NCI-H748 treated with DMSO at 0.1 percent for 48 hours (cell line): ENCODE results near the gene ITIH2.
"Not testable (repeated sequence)": the region's sequence is repeated elsewhere in the genome, so short reads cannot be mapped to it uniquely, and the experiment has no call there.

Source experiments
- DNase-seq: peaks from one replicate; lab custom pipeline; 2025; lab: John Stamatoyannopoulos, UW

Gene ITIH2

DNA sequence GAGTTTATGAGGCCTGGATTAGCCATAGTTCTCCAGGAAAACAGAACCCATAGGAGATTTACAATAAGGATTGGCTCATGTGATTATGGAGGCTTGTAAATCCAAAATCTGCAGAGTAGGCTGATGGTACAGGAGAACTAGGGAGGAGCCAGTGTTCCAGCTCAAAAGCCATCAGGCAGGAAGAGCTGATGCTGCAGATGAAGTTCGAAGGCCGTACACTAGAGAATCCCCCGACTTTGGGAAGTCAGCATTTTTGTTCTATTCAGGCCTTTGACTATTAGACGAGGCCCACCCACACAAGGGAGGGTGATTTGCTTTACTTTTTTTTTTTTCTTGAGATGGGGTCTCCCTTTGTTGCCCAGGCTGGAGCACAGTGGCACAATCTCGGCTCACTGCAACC is 47.1 kb downstream of the ITIH2 start:
- DNase-seq, result no peak

DNA sequence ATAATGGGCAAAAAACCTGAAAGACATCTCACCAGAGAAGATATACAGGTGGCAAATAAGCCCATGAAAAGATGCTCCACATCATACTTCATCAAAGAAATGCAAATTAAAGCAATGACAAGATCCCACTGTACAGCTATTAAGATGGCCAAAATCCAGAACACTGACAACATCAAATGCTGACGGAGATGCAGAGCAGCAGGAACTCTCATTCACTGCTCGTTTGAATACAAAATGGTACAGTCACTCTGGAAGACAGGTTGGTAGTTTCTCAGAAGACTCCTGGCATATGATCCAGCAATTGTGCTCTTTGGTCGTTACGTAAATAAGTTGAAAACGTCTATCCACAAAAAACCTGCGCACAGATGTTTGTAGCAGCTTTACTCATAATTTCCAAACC is 49.1 kb downstream of the ITIH2 start:
- DNase-seq, result no peak

DNA sequence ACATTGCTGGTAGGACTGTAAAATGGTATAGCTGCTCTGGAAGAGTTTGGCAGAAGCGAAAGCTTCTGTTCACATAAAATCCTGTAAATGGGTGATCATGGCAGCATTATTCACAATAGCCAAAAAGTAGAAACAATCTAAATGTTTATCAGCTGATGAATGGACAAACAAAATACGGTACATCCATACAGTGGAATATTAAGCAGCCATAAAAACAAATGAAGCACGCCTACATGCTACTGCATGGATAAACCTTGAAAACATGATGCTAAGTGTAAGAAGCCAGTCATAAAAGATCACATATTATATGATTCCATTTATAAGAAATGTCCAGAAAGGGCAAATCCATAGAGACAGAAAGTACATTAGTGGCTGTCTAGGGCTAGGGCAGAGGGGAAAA is 52.0 kb downstream of the ITIH2 start:
- no peak for DNase-seq

DNA sequence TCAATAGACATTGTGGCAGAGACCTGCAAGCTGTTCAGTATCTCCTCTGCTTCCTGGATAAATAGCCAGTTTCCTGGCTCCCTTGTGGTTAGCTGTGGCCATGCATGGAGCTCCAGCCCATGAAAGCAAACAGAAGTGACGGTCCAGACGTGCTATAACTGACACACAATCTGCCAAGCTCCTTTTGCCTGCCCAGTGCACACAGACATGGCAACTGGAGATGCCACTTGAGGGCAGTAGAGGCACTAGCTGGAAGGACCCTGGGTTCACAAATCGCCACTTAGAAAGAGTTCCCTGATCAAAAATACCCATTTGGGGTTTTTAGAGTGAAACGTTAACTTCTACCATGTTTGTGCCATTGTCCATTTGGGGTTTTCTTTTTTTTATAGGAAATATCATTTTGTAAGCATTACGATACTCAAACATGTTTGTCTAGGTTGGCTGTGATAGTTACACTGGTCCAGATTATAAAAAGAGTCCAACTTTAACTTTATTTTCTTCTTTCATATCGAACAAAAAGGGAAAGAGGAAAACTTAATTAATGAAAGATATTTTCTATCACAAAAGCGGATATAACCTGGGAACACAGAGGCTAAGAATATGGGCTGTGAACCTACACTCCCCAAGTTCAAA is 53.4 kb downstream of the ITIH2 start:
- no peak for DNase-seq

DNA sequence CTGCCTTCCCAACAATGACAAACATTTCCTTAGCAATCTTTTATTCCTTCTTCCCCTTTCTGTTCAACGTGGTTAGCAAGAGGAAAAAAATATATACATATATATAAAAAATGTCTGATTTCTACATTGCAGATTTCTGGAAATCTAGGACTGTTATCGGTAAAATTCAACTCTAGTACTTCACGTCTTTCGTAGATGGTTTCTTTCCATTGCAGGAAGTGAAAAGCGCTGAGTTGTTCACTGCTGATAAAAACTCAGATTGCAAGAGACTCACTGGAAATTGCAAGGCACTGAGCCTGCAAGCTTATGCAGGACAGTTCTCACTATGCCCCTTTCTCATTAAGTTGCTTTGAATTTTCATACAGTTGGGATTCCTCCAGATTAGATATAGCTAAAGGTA is 60.8 kb downstream of the ITIH2 start:
- DNase-seq, result no peak

DNA sequence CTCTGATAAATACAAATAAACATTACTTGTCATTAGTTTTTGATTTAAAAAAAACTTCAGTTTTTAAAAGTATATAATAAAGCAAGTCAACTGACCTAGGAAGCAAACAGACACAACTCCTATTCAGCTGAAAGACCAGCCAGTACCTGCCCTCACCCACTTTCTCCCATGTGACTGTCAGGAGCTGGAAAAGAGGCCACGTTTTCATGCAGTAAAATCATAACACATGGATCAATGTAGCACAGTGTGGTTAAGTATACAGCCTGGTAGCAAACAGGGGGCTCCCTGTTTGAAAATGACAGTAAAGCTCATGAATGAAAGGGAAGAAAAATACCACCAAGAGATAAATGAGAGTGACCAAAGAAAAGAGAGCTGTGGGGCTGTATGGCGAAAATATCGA is 63.1 kb downstream of the ITIH2 start:
- DNase-seq, result no peak

DNA sequence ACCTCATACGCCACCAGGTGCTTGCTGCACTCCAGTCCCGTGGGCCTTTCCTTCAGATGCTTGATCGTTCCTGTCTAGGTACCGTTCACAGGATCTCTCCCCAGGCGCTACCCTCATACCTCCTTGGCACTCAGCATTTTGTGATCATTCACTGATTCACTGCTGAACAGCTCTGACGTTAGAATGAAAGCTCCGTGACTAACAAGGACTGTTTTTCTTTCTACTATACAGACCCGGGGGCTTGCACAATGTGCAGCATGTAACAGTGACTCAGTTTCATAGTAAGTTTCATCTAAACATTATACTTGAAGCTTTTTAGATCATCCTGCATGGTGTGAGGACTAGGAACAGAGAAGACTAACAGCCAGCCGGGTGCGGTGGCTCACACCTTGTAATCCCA is 64.1 kb downstream of the ITIH2 start:
- DNase-seq, result no peak

DNA sequence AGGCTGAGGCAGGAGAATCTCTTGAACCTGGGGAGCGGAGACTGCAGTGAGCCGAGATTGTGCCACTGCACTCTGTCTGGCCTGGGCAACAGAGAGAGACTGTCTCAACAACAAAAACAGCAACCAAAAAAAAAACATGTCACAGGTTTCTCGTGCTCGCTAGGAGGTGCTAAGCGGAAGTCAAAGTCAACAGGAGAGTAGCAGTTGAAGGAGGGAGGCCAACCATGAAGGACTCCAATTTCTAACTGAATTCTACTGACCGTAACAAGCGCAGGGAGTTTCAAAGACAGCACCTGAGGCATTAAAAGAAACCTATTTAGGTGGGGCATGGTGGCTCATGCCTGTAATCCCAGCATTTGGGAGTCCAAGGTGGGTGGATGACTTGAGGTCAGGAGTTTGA is 65.3 kb downstream of the ITIH2 start:
- no peak for DNase-seq

DNA sequence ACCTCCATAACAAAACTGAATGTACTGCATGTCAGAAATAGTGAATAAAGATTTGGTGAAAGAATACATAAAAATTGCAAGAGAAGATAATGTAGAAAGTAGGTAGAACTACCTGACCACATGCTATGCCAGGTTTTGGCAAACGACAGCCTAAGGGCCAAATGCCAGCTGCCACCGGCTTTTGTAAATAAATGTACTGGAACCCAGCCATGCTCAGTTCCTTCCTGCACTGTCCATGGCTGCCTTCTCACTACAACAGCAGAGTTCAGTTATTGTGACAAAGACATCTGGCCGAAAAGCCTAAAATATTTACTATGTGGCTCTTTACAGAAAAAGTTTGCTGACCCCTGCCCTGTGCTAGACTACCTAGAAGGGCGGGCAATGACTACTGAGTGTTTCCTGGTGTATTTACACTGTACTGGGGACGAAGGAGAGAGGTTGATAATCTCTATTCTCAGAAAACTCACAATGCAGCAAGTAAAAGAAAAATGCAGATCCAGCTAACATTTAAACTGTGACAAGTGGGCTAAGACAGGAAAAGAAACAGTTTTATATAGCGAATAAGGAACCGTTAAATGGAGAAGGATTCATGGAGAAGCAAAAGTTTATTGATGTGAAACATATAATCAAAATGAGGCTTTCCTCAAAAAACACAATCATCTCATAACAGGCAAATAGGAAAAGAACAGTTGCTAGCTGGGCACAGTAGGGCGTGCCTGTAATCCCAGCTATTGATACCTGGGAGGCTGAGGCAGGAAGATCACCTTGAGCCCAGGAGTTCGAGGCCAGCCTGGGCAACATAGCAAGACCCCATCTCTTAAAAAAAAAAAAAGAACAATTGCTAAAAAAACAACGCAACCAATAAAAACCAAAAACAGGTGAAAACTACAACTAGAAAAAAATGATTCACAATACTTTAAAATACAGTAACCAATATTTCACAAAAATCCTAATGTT is 71.0 kb downstream of the ITIH2 start:
- no peak for DNase-seq

DNA sequence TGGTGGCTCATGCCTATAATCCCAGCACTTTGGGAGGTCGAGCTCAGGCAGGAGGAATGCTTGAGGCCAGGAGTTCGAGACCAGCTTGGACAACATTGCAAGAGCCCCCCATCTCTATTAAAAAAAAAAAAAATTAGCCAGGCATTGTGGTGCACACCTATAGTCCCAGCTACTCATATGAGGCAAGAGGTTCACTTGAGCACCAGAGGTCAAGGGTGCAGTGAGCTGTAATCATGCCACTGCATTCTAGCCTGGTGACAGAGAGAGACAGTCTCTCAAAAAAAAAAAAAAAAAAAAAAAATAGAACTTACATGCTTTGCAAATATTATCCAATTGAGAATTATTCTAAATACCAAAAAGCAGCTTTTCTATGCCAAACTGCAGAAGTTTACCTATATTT is 73.7 kb downstream of the ITIH2 start:
- no peak for DNase-seq

DNA sequence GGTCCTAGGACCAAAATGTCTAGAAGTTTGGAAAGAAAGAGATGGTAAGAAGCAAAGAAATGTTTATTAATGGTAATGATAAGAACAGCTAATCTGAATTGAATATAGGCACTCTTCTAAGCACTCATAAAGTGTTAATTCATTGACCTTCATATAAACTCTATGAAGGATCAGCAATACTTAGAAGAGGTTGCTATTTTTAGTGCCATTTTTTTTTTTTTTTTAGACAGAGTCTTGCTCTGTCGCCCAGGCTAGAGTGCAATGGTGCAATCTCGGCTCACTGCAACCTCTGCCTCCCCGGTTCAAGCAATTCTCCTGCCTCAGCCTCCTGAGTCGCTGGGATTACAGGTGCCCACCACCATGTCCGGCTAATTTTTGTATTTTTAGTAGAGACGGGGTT is 79.1 kb downstream of the ITIH2 start:
- DNase-seq, result not testable (repeated sequence)

DNA sequence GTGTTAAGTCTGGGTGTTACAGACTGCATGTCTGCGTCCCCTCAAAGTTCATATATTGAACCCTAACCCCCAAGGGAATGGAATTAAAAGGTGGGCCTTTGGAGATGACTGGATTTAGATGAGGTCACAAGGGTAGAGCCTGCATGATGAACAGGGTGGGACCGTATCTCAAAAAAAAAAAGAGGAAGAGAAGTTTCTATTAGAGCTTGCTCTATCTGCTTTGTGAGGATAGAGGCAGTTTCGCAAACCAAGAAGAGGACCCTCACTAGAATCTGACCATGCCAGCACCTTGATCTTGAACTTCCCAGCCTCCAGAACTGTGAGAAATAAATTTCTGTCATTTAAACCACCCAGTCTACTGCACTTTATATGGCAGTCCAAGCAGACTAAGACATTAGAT is 83.3 kb downstream of the ITIH2 start:
- no peak for DNase-seq

DNA sequence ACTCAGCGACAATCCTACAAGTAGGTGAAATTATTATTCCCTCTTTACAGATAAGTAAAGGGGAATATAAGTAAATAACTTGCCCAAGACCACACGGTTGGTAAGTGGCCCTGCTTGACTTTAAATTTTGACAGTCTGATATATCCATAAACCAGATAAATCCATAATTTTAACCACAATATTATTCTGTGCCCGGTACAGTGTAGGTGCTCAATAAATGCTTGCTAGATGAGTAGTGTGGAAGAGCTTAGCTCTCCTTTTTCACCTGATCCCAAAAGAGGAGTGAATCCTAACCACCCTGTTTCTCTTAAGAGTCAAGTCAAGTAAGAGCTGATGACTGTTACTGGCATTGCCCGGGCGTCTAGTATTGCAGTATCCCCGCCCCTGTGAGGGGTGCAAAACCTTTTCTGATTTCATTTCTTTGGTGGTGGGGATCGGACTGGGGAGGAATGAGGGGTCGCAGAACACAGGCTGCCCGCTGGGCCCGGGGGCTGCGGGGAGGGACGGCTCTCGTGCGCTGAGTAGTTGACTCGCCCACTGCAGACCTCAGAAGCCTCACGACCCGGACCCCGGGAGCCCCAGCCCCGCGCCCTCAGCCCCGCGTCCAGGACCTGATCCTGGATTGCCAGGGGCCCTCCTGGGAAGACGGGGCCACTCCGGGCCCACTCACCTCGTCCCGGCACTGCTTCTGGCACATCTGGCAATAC is 84.2 kb downstream of the ITIH2 start:
- no peak for DNase-seq

DNA sequence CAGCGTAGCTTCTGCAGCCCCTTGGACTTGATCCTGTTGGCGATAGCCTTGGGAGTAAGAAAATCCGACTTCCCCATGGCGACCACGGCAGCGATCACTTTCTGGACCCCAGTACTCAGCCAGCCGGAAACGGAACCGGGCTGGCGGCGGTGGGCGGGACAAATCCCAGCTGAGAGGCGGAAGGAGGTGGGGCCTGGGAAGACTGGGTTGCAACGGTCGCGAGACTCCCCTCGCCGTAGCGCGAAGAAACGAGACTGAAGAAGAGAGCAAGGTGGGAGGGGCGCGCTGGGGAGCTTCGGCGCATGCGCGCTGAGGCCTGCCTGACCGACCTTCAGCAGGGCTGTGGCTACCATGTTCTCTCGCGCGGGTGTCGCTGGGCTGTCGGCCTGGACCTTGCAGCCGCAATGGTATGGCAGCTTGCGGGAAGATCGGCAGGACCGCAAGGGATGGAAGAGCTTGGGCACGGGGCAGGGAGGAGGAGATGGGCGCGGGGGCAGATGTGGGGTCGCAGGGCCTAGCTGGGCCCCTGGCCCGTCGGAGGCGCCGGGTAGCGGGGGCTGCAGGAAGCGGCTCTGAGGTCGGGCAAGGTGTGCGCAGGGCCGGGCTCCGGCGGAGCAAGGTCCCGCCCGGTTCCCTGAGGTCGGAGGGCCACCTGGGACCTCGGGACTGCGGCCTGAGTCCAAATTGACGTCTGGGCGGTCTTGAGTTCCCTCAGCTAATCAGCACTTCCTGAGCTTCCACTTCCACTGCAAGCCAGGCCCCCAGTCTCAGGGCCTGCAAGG is 84.9 kb downstream of the ITIH2 start, which contains the start of the genes ATP5F1C and KIN:
Gene ATP5F1C, plus strand, starts transcription at position 321 of the 782 bp plus-strand sequence. Its CDS starts 31 bp downstream, at position 352.
Gene KIN, minus strand, starts transcription at position 137 of the 782 bp plus-strand sequence. Its CDS starts 60 bp downstream, at position 77.
- peak; percentile 80 for DNase-seq

DNA sequence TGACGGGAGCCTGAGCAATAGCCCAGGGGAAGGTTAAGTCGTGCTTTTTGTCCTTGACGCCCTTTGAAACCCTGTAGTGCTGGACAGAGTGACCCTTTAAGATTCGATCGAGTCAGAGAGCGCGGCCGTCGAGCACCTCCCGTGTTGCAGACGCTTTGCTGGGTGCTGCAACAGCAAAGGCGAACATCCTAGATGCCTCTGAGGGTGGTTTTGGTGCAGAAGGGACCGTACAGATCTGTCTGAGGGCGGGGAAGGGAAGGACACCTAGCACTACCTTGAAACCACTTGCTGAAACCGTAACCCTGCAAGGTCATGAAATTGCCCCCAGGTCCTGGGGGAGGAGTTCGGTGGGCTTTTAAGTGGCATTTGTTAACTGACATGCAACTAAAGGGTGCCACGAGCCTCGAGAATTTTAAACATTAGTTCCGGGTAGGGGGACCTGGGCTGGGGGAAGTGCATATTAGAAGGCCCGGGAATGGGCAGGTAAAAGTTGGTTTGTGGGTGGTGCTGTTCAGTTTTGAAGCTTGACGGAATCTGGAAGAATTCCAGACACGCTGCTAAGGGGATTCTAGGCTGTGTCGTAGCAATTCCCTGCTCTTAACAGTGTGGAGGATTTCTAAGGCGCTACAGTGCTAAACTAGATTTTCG is 85.6 kb downstream of the ITIH2 start:
- no peak for DNase-seq

DNA sequence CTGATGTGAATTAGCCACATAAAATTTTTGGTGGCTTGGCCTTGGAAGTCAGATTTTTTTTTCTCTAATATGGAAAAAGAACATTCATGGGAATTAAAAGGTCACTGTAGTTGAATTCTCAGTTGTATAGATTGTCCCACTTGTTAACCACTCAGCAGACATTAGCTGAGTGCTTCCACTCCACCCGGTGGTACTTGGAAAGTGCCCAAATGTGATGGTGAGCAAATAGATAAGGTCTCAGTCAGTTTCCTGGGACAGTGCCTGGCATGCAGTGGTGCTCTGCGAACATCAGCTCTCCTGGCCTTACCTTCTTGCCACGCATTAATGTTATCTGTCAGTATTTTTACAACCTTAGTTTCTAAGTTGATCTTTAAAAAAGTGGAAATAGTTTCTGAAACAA is 86.3 kb downstream of the ITIH2 start:
- DNase-seq, result no peak

DNA sequence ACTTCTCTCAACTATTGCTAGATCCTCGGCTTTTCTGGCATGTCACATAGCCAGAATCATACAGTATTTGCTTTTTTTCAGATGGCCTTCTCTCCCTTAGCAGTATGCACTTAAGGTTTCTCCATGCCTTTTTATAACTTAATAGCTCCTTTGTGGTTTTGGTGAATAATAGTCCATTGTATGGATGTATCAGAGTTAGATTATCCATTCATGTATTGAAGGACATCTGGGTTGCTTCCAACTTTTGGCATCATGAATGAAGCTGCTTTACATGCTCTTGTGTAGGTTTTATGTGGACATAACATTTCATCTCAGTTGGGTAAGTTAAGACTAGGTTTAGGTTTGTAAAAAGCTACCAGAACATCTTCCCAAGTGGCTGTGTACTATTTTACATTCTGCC is 89.4 kb downstream of the ITIH2 start:
- no peak for DNase-seq

DNA sequence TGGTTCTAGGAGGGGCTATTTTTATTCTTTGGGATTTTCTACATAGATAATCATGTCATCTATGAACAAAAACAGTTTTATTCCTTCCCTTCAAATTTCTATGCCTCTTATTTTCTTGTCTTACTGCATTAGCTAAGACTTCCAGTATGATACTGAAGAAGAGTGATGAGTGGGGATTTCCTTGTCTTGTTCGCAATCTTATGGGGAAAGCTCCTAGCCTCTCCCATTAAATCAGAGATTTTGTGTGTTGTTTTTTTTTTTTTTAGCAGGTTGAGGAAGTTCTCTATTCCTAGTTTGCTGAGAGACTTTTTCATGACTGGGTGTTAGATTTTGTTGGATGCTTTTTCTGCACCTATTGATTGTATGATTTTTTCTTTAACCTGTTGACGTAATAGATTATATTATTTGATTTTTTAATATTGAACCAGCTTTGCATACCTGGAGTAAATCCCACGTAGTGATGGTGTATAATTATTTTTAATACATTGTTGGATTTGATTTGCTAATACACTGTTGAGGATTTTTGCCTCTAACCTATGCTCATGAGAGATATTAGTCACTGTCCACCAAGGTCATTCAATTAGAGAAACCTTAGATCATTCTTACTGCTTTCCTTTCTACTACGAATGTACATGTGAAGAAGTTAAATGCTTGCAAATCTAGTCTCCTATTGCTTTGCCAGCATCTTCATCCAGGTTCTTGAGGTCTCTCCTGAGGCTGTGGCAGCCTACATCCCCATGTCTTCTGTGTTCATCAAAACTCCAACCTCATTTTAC is 91.3 kb downstream of the ITIH2 start:
- DNase-seq, result no peak

DNA sequence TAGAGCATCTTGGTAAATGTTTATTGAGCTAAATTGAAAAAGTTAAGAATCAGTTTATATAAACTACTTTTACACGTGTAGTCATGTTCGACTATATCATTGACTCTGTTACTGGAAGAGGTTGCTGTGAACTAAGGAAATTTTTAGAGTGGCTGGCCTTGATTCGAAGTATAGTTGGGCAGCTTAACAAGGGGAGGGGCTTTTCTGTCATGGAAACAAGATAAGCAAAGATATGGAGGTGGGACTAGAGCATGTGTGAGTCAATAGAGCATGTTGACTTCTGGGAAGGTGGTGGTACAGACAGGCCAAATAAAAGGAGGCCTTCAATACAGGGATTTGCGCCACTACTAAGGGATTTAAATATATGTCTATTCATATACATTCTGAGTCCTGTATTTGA is 92.5 kb downstream of the ITIH2 start:
- DNase-seq, result no peak

DNA sequence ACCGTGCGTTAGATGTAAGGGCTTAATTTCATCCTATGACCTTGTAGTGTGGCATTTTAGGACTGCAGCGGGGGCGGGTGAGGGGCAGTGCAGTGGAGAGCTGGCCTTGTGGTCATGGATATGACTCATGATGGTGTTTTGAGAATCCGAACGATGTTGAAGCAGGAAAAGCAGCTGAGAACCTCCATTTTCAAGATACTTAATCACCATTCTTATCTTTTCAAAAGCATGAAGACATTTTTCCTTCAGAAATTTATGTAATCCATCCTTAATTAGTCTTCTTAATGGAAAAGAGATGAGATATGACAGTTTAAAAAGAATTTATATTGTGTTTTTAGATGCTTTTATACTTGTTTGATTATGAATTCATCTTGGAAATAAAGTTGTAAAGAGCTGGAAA is 94.5 kb downstream of the ITIH2 start:
- DNase-seq, result no peak
